CD4-positive, alpha-beta T cell (primary cell): Measurements from ENCODE around the gene SIGLEC11. TPM values are rescaled to one million over a fixed set of nuclear protein-coding genes. Genes with fewer than 3 reads are reported as not detected.

Experiments used
- ATAC-seq: fragments of 200-7000 bp; cut with Tn5 transposase; one replicate; pipeline ENCODE4 v1.10.0; 2022; ENCODE audit warnings: mild to moderate bottlenecking; ENCODE audit not compliant: poor library complexity
- CTCF ChIA-PET: fragments of 350-600 bp; sonication (Branson Sonifier 250); formaldehyde crosslinking; loops from one replicate; lab custom pipeline; 2021; ENCODE audit warnings: antibody characterized with exemption, inconsistent platforms; lab: Charles Lee
- POLR2A ChIA-PET: fragments of 350-600 bp; sonication (Branson Sonifier 250); formaldehyde crosslinking; loops from one replicate; lab custom pipeline; 2021; ENCODE audit warnings: antibody characterized with exemption, inconsistent platforms; lab: Charles Lee
- DNase-seq, 14 experiments: peaks; one replicate each; pipeline ENCODE4 v3.0.0-alpha.2; 2013 to 2020; ENCODE audit warnings: mixed read lengths in 2 of 14
- H3K27ac ChIP-seq, 2 donors: one replicate each; pipeline versions ENCODE4 v1.5.1 to v1.7.0; 2013; ENCODE audit warnings: low read length in 2 of 2, low read depth in 1 of 2, mild to moderate bottlenecking in 1 of 2
- H3K27me3 ChIP-seq, 2 experiments: 1 replicate in 1 of 2; 2 replicates in 1 of 2; pipeline versions ENCODE4 v1.6.1 to v1.7.0; 2013; ENCODE audit warnings: low read length in 2 of 2, control low read depth in 1 of 2, mild to moderate bottlenecking in 1 of 2, moderate library complexity in 1 of 2; ENCODE audit not compliant: insufficient read depth in 2 of 2, control insufficient read depth in 1 of 2
- H3K36me3 ChIP-seq: one replicate; pipeline ENCODE4 v1.6.1; 2013; ENCODE audit warnings: low read length, control low read depth; ENCODE audit not compliant: insufficient read depth
- H3K4me1 ChIP-seq: one replicate; pipeline ENCODE4 v1.6.1; 2013; ENCODE audit warnings: low read length, control low read depth; ENCODE audit not compliant: insufficient read depth
- H3K4me3 ChIP-seq: one replicate; pipeline ENCODE4 v1.5.1; 2013; ENCODE audit warnings: mild to moderate bottlenecking, low read length, moderate library complexity
- H3K9me3 ChIP-seq, 2 experiments: 1 replicate in 1 of 2; 2 replicates in 1 of 2; pipeline versions ENCODE4 v1.6.1 to v1.7.0; 2013; ENCODE audit warnings: low read length in 2 of 2, mild to moderate bottlenecking in 2 of 2, control low read depth in 1 of 2, moderate library complexity in 1 of 2; ENCODE audit not compliant: control insufficient read depth in 1 of 2, insufficient read depth in 1 of 2
- H3K27ac Mint-ChIP-seq: one replicate; pipeline ENCODE4 v1.8.0; 2020; ENCODE audit warnings: mixed read lengths
- H3K27me3 Mint-ChIP-seq: one replicate; pipeline ENCODE4 v1.8.0; 2021; ENCODE audit warnings: mixed read lengths
- H3K36me3 Mint-ChIP-seq: one replicate; pipeline ENCODE4 v1.8.0; 2021; ENCODE audit warnings: low read depth, mixed read lengths
- H3K4me1 Mint-ChIP-seq: one replicate; pipeline ENCODE4 v1.8.0; 2021; ENCODE audit warnings: low read depth, mixed read lengths
- H3K4me3 Mint-ChIP-seq: one replicate; pipeline ENCODE4 v1.8.0; 2020; ENCODE audit warnings: mild to moderate bottlenecking, mixed read lengths
- H3K9me3 Mint-ChIP-seq: one replicate; pipeline ENCODE4 v1.8.0; 2020; ENCODE audit warnings: mixed read lengths
- intact Hi-C, 2 experiments: fragments of 100-400 bp; cut with DNase I in 1 of 2; cut with micrococcal nuclease in 1 of 2; formaldehyde crosslinking; loops; one replicate each; pipeline versions ENCODE4 v1.15.1 to v1.9.0; 2023 to 2025; cut with DNase I, micrococcal nuclease
- total RNA-seq, 174 experiments: library from RNA in 2 of 174; stranded (reverse) in 2 of 174; gene quantifications; one replicate each; pipeline ENCODE4 v1.2.3 and lab custom pipeline; 2021 to 2026
- TF ChIP-seq, protein P1 (sequence below): fragments of 200-600 bp; IDR thresholded peaks from one replicate; pipeline ENCODE4 v1.8.0; 2022; ENCODE audit warnings: antibody characterized with exemption, mild to moderate bottlenecking

Gene SIGLEC11
- total RNA-seq, 2 experiments from 2014 or later = 0.08 TPM; not detected in 1

DNA sequence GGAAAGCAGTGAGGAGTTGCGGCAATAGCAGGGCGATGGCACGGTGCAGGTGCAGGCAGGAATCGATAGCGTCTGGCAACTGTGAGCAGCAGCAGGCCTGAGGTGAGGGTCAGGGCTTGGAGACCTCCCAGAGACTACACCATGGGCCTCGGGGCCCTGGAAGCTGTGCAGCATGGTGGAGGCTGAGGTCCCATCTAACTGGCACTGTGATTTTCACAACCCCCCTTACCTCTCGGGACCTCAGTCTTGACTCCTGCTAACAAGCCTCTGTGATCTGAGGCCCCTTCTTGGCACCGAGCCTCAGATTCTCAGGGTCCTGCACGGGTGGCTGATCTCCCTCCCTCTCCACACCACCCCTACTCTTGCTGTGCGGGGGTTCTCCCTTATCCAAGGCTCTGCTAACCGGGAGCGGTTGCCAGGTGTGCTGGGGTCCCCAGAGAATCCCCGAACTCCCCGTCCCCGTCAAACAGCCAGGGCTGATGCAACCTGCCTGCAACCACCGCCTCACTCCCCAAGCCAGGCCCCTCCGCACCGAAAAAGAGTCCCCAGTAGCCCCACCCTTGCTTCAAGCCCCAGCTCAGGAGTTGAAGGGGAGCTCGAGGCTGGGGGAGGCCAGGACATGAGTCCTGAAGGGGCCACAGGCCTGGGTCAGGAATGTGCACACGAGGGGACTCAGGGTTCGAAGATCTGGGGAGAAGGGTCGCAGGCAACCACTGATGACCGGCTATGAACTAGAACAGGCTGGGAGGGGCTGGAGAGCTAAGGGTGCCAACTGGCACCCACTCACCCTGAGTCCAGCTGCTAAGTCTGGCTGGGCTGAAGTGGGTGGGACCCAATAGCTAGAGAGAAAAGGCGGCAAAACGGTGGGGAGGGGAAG is 36.7 kb downstream of the SIGLEC11 start:
- ATAC-seq (no peak), DNase-seq (peak in 1 of 14 experiments; percentile 18)
- POLR2A ChIA-PET = no interaction called here
- H3K27me3 ChIP-seq = no peaks in the 10 kb centered on the region
- no peak overlapping the region for H3K27ac Mint-ChIP-seq
- peaks cover 64% of the 10 kb centered on the region for H3K36me3 ChIP-seq
- TF ChIP-seq, protein P1, sequence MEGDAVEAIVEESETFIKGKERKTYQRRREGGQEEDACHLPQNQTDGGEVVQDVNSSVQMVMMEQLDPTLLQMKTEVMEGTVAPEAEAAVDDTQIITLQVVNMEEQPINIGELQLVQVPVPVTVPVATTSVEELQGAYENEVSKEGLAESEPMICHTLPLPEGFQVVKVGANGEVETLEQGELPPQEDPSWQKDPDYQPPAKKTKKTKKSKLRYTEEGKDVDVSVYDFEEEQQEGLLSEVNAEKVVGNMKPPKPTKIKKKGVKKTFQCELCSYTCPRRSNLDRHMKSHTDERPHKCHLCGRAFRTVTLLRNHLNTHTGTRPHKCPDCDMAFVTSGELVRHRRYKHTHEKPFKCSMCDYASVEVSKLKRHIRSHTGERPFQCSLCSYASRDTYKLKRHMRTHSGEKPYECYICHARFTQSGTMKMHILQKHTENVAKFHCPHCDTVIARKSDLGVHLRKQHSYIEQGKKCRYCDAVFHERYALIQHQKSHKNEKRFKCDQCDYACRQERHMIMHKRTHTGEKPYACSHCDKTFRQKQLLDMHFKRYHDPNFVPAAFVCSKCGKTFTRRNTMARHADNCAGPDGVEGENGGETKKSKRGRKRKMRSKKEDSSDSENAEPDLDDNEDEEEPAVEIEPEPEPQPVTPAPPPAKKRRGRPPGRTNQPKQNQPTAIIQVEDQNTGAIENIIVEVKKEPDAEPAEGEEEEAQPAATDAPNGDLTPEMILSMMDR = no peak
- H3K4me1 ChIP-seq = peaks cover 73% of the 10 kb centered on the region
- CTCF ChIA-PET = no interaction called here
- peaks cover 68% of the 10 kb centered on the region for H3K36me3 Mint-ChIP-seq
- no peaks in the 10 kb centered on the region for H3K9me3 Mint-ChIP-seq
- H3K27me3 Mint-ChIP-seq = peaks cover under 1% of the 10 kb centered on the region
- no peak overlapping the region for H3K27ac ChIP-seq
- H3K4me3 Mint-ChIP-seq = no peak overlapping the region
- no peak overlapping the region for H3K4me3 ChIP-seq
- no peaks in the 10 kb centered on the region for H3K9me3 ChIP-seq
- peaks cover 26% of the 10 kb centered on the region for H3K4me1 Mint-ChIP-seq
- intact Hi-C loops = no loop called here

DNA sequence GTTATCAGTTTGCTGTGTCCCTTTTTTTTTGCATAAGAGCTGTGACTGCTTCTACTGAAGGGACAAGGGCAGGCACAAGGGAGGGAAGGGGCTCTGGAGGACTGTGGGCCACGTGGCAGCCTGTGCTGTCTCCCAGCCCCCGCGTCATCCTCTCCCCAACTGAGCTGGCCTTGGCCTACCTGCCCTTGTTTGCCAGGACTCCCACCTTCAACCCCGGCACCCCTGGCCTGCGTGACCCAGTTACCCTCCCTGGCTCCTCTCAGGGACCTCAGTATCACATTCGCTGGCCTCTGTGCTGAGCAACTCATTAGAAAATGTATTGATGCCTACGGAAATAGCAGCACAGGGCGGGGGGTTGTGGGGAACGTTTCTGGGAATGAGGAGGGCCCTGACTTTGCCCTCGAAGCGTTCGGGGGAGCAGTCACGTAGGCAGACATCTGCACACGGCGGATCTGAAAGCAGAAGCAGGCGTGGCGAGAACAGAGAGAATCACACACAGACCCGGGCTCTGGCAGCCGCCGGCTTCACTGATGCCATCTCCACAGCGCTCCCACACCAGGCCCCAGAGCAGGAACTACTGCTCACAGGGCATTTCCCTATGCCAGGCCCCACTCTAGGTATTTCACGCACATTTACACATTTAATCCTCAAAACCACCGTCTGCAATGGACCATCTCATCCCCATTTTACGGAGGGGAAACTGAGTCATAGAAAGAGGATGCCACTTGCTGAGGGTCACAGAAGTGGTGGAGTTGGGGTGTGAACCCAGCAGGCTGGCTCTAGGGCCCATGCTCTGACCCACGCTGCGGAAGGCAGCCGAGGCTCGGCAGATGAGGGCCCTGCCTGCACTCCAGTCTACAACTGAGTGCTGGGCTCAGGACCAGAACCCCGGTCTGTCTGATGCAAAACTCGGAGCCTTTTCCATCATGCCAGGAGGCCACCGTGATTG is 37.6 kb downstream of the SIGLEC11 start:
- peaks cover 63% of the 10 kb centered on the region for H3K36me3 Mint-ChIP-seq
- intact Hi-C loops = no loop called here
- Histone ChIP-seq H3K36me3 (peaks cover 67% of the 10 kb centered on the region), H3K4me1 (peaks cover 68% of the 10 kb centered on the region), H3K9me3 (no peaks in the 10 kb centered on the region), H3K27ac (no peak overlapping the region), H3K27me3 (no peaks in the 10 kb centered on the region), H3K4me3 (no peak overlapping the region)
- ATAC-seq = no peak
- no peak overlapping the region for H3K4me3 Mint-ChIP-seq
- peaks cover 20% of the 10 kb centered on the region for H3K4me1 Mint-ChIP-seq
- POLR2A ChIA-PET = no interaction called here
- no peaks in the 10 kb centered on the region for H3K9me3 Mint-ChIP-seq
- H3K27ac Mint-ChIP-seq = no peak overlapping the region
- no peaks in the 10 kb centered on the region for H3K27me3 Mint-ChIP-seq
- CTCF ChIA-PET = no interaction called here
- peak in 2 of 14 experiments; percentile 36 to 49 for DNase-seq
- TF ChIP-seq, protein P1 = no peak

DNA sequence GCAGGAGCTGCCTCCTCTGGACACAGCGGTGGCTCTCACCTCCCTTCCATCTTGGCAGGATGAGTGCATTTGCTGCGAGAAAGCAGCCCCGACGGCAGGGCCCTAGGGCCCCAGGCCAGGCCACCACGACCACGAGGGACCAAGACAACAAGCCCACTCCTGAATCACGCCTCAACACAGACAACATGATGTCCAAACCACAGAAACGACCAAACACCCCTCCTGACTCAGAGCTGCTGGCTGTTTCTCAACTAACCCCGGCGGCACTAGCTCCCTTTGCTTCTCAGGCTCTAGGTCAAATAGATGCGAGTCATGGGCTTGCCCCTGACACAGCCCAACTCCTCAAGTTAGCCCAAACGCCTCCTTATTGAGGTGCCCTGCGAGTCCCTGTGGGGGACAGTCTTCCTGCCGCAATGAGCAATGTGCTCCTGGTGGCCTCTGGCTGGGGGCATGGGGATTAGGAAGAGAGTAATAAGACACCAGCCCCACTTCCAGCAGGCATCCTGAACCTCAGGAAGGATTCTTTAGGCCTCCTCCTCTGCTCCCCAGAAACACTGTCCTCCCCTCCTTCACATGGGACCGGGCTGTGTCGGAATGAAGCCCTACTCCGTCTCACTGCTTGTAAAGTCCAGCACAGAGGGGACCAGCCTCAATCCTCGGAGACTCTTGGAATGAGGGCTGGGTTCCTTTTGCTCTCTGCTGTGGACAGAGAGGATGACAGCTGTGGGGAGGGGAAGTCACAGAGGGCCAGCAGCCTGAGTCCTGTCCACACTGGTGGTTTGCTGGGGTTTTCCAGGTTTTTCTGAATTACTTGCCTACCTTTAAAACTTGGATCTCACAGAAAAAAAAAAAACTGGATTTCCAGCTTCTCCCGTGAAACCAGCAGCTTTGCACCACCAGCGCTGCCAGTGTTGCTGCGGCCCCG is 38.8 kb downstream of the SIGLEC11 start:
- no peak for ATAC-seq
- peaks cover 57% of the 10 kb centered on the region for H3K4me1 ChIP-seq
- H3K27ac Mint-ChIP-seq = peak overlapping the region; percentile 36
- H3K4me3 Mint-ChIP-seq = no peak overlapping the region
- H3K4me3 ChIP-seq = no peak overlapping the region
- intact Hi-C loops = no loop called here
- H3K27me3 ChIP-seq = no peaks in the 10 kb centered on the region
- H3K4me1 Mint-ChIP-seq = peaks cover 14% of the 10 kb centered on the region
- CTCF ChIA-PET = no interaction called here
- no peak overlapping the region for H3K27ac ChIP-seq
- no peaks in the 10 kb centered on the region for H3K27me3 Mint-ChIP-seq
- DNase-seq = peak in 1 of 14 experiments; percentile 52
- H3K36me3 Mint-ChIP-seq = peaks cover 60% of the 10 kb centered on the region
- no peaks in the 10 kb centered on the region for H3K9me3 Mint-ChIP-seq
- POLR2A ChIA-PET = no interaction called here
- no peaks in the 10 kb centered on the region for H3K9me3 ChIP-seq
- H3K36me3 ChIP-seq = peaks cover 71% of the 10 kb centered on the region
- TF ChIP-seq, protein P1 = no peak
